HepG2 (cell line): Measurements from ENCODE around the gene SPATA32. TPM values are rescaled to one million over a fixed set of nuclear protein-coding genes. Genes with fewer than 3 reads are reported as not detected.
A peak's percentile ranks its signal among the peaks of the same experiment; 100 is the strongest.

ENCODE experiments used
- CAMTA2 ChIP-seq: sonication (generic); formaldehyde crosslinking; IDR thresholded peaks from 2 replicates; pipeline ENCODE4 v1.4.0; 2020; ENCODE audit warnings: mild to moderate bottlenecking, missing genetic modification reagents, borderline replicate concordance
- ETV5 ChIP-seq: IDR thresholded peaks from 2 replicates; pipeline ENCODE4 v1.6.1; 2018; ENCODE audit warnings: missing biosample characterization, missing genetic modification reagents, inconsistent platforms, borderline replicate concordance
- HIVEP1 ChIP-seq: sonication (generic); formaldehyde crosslinking; IDR thresholded peaks from 2 replicates; pipeline ENCODE4 v1.4.0; 2020; ENCODE audit warnings: mild to moderate bottlenecking, missing genetic modification reagents
- HNRNPK ChIP-seq: fragments of 200-400 bp; formaldehyde crosslinking; IDR thresholded peaks from 2 replicates; pipeline ENCODE4 v1.6.1; 2018; ENCODE audit warnings: low read length, low read depth, moderate library complexity, mild to moderate bottlenecking; ENCODE audit not compliant: poor library complexity, severe bottlenecking
- ISX ChIP-seq: sonication (generic); formaldehyde crosslinking; conservative IDR thresholded peaks from 2 replicates; pipeline ENCODE4 v1.5.0; 2020; ENCODE audit warnings: missing genetic modification reagents
- KDM2A ChIP-seq: sonication (generic); formaldehyde crosslinking; IDR thresholded peaks from 2 replicates; pipeline ENCODE4 v1.4.0; 2020; ENCODE audit warnings: low read depth, missing genetic modification reagents, borderline replicate concordance
- NONO ChIP-seq, 2 experiments: fragments of 450-650 bp in 1 of 2; sonication (generic) in 1 of 2; formaldehyde crosslinking in 1 of 2; IDR thresholded peaks in 1 of 2; conservative IDR thresholded peaks in 1 of 2; 2 replicates each; pipeline versions ENCODE4 v1.6.1 to v1.8.0; 2017 to 2022; ENCODE audit warnings: mild to moderate bottlenecking in 1 of 2, missing genetic modification reagents in 1 of 2, moderate library complexity in 1 of 2
- PATZ1 ChIP-seq: sonication (generic); formaldehyde crosslinking; IDR thresholded peaks from 2 replicates; pipeline ENCODE4 v1.4.0; 2020; ENCODE audit warnings: missing genetic modification reagents
- PAXIP1 ChIP-seq: sonication (generic); formaldehyde crosslinking; conservative IDR thresholded peaks from 2 replicates; pipeline ENCODE4 v1.4.0; 2020; ENCODE audit warnings: mild to moderate bottlenecking, missing genetic modification reagents, moderate library complexity
- PHF21A ChIP-seq: sonication (generic); formaldehyde crosslinking; IDR thresholded peaks from 2 replicates; pipeline ENCODE4 v1.5.0; 2020; ENCODE audit warnings: mild to moderate bottlenecking, missing genetic modification reagents
- PLSCR1 ChIP-seq: sonication (generic); formaldehyde crosslinking; IDR thresholded peaks from 2 replicates; pipeline ENCODE4 v1.5.0; 2020; ENCODE audit warnings: missing genetic modification reagents, mild to moderate bottlenecking, borderline replicate concordance
- RXRA ChIP-seq: sonication (generic); formaldehyde crosslinking; IDR thresholded peaks from 2 replicates; pipeline ENCODE4 v1.5.1; 2020; ENCODE audit warnings: missing genetic modification reagents
- SOX13 ChIP-seq, 3 experiments: fragments of 450-650 bp in 1 of 3; sonication (generic) in 1 of 3; formaldehyde crosslinking in 1 of 3; IDR thresholded peaks in 2 of 3; conservative IDR thresholded peaks in 1 of 3; 2 replicates each; pipeline versions ENCODE4 v1.5.0 to v1.6.1; 2016 to 2020; ENCODE audit warnings: antibody characterized with exemption in 1 of 3, mild to moderate bottlenecking in 1 of 3, missing compliant biosample characterization in 1 of 3, missing genetic modification reagents in 1 of 3, moderate library complexity in 1 of 3
- STAT6 ChIP-seq: sonication (generic); formaldehyde crosslinking; IDR thresholded peaks from 2 replicates; pipeline ENCODE4 v1.4.0; 2020; ENCODE audit warnings: missing genetic modification reagents, mild to moderate bottlenecking, borderline replicate concordance
- ZBTB3 ChIP-seq: sonication (generic); formaldehyde crosslinking; IDR thresholded peaks from 2 replicates; pipeline ENCODE4 v1.4.0; 2020; ENCODE audit warnings: low read depth, mild to moderate bottlenecking, moderate library complexity, missing genetic modification reagents, borderline replicate concordance
- ZNF484 ChIP-seq: sonication (generic); formaldehyde crosslinking; IDR thresholded peaks from 2 replicates; pipeline ENCODE4 v1.5.1; 2020; ENCODE audit warnings: mild to moderate bottlenecking, low read depth, missing genetic modification reagents, borderline replicate concordance
- ZNF530 ChIP-seq: sonication (generic); formaldehyde crosslinking; IDR thresholded peaks from 2 replicates; pipeline ENCODE4 v1.5.0; 2020; ENCODE audit warnings: low read depth, mild to moderate bottlenecking, missing genetic modification reagents
- polyA plus RNA-seq, 8 experiments: library from polyadenylated mRNA; depleted of rRNA in 3 of 8; stranded (reverse) in 7 of 8; unstranded in 1 of 8; fragments of >200 nt; fragmentation: Illumina TruSeq in 4 of 8; extraction: Trizol in 4 of 8; gene quantifications; 2 replicates each; pipeline versions ENCODE4 v1.2.1 to v1.2.3, GENCODE V29; 2011 to 2016; ENCODE audit warnings: low read depth in 4 of 8, missing spikeins in 1 of 8, mixed read lengths in 1 of 8; ENCODE audit not compliant: insufficient read depth in 1 of 8
- total RNA-seq, 5 experiments: library from RNA; depleted of rRNA; stranded (reverse); fragments of >200 nt; fragmentation: Illumina TruSeq; extraction: Trizol; gene quantifications; 2 replicates each; pipeline ENCODE4 v1.2.3, GENCODE V29; 2016; ENCODE audit warnings: low read depth in 1 of 5

SPATA32 gene
- total and polyA plus RNA-seq, 2 of the 13 experiments (the other 11 are each of a cell fraction or from before 2014, with no cell fraction given), result not detected

- TF ChIP-seq PAXIP1 (CRISPR knock-in tag) (peak; percentile 42; the same call in 1 of the 2 replicates), PHF21A (0 out of 2 replicates have a peak, but pooled peaks have one; percentile 50), STAT6 (CRISPR knock-in tag) (no peak), ZNF530 (CRISPR knock-in tag) (no peak), ZBTB3 (CRISPR knock-in tag) (no peak), ZNF484 (CRISPR knock-in tag) (no peak), SOX13 (IDR thresholded peaks at IDR 0.05) (no peak), SOX13 (CRISPR knock-in tag; conservative IDR thresholded peaks at IDR 0.05 in 1 of 2, IDR thresholded peaks at IDR 0.05 in 1 of 2) (0 out of 4 replicates have a peak, but pooled peaks of 1 of the 2 experiments have one; percentile 5), NONO (IDR thresholded peaks at IDR 0.05) (no peak), NONO (CRISPR knock-in tag; conservative IDR thresholded peaks at IDR 0.05) (no peak), PATZ1 (peak; percentile 95), ETV5 (CRISPR knock-in tag) (peak; percentile 43; the same call in 1 of the 2 replicates), KDM2A (CRISPR knock-in tag) (peak; percentile 33; the same call in 1 of the 2 replicates), RXRA (0 out of 2 replicates have a peak, but pooled peaks have one; percentile 46), ISX (CRISPR knock-in tag) (no peak), HIVEP1 (peak; percentile 36; the same call in 1 of the 2 replicates), CAMTA2 (CRISPR knock-in tag) (no peak), PLSCR1 (no peak), HNRNPK (no peak)
Observed at GRCh38 chr17:45228763-45229539, 32.9 kb downstream of the SPATA32 start (continued).
